ENCODE results near the gene DRC1. TPM values are rescaled to one million over a fixed set of nuclear protein-coding genes. Genes with fewer than 3 reads are reported as not detected.

DRC1 gene
- total RNA-seq, 1 experiment from 2014 or later = 0.18 TPM

DNA sequence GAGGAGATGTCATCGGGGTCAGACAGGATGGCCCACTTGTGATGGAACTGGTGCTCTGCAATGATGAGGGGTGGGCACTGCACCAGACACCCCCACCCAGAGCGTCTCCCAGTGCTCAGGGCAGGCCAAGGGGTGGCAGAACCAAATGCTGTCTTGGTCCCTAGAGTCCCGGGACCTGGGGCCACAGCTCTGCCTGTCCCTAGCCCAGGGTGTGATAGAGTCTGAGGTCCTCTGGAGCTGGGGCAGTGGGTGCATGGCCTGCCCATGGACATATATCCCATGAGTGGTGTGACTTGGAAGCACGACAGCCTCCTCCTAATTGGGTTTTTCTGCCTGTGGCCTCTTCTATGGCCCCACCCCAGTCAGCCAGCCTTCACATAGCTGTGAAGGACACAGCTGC is 82.9 kb downstream of the DRC1 start:
- intact Hi-C loops (cut with micrococcal nuclease; ENCODE audit: unreplicated experiment) (no loop called here), in situ Hi-C loops (cut with HindIII; ENCODE audit: low pct_unique_long_range_greater_than_20kb, low sequenced_read_pairs) (no loop called here)
- Histone ChIP-seq H3K4me1 (ENCODE audit: control insufficient read depth, insufficient read depth, low read length) (no peaks in the 10 kb centered on the region), H3K4me3 (ENCODE audit: low read depth in 2 of 2, low read length in 2 of 2) (no peak overlapping the region), H3K27me3 (ENCODE audit: control insufficient read depth, insufficient read depth, low read length) (no peaks in the 10 kb centered on the region), H3K36me3 (ENCODE audit: control insufficient read depth, insufficient read depth, low read length) (no peaks in the 10 kb centered on the region), H3K27ac (ENCODE audit: low read length) (no peak overlapping the region), H3K9me3 (ENCODE audit: control insufficient read depth, insufficient read depth, low read depth, low read length) (no peaks in the 10 kb centered on the region)
- TF ChIP-seq SIN3A (IDR thresholded peaks at IDR 0.05; ENCODE audit: borderline replicate concordance, insufficient read depth, low read depth, low read length) = no peak
- TF ChIP-seq POLR2AphosphoS5 (IDR thresholded peaks at IDR 0.05; ENCODE audit: low read depth, low read length) = no peak
- TF ChIP-seq, protein P1, sequence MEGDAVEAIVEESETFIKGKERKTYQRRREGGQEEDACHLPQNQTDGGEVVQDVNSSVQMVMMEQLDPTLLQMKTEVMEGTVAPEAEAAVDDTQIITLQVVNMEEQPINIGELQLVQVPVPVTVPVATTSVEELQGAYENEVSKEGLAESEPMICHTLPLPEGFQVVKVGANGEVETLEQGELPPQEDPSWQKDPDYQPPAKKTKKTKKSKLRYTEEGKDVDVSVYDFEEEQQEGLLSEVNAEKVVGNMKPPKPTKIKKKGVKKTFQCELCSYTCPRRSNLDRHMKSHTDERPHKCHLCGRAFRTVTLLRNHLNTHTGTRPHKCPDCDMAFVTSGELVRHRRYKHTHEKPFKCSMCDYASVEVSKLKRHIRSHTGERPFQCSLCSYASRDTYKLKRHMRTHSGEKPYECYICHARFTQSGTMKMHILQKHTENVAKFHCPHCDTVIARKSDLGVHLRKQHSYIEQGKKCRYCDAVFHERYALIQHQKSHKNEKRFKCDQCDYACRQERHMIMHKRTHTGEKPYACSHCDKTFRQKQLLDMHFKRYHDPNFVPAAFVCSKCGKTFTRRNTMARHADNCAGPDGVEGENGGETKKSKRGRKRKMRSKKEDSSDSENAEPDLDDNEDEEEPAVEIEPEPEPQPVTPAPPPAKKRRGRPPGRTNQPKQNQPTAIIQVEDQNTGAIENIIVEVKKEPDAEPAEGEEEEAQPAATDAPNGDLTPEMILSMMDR (IDR thresholded peaks at IDR 0.05) = no peak
- no peak for TF ChIP-seq TCF7L2 (IDR thresholded peaks at IDR 0.05; ENCODE audit: low read depth, low read length)
- TF ChIP-seq, protein P2, sequence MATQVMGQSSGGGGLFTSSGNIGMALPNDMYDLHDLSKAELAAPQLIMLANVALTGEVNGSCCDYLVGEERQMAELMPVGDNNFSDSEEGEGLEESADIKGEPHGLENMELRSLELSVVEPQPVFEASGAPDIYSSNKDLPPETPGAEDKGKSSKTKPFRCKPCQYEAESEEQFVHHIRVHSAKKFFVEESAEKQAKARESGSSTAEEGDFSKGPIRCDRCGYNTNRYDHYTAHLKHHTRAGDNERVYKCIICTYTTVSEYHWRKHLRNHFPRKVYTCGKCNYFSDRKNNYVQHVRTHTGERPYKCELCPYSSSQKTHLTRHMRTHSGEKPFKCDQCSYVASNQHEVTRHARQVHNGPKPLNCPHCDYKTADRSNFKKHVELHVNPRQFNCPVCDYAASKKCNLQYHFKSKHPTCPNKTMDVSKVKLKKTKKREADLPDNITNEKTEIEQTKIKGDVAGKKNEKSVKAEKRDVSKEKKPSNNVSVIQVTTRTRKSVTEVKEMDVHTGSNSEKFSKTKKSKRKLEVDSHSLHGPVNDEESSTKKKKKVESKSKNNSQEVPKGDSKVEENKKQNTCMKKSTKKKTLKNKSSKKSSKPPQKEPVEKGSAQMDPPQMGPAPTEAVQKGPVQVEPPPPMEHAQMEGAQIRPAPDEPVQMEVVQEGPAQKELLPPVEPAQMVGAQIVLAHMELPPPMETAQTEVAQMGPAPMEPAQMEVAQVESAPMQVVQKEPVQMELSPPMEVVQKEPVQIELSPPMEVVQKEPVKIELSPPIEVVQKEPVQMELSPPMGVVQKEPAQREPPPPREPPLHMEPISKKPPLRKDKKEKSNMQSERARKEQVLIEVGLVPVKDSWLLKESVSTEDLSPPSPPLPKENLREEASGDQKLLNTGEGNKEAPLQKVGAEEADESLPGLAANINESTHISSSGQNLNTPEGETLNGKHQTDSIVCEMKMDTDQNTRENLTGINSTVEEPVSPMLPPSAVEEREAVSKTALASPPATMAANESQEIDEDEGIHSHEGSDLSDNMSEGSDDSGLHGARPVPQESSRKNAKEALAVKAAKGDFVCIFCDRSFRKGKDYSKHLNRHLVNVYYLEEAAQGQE (IDR thresholded peaks at IDR 0.05; ENCODE audit: insufficient read depth in 1 of 2, low read depth in 2 of 2, low read length in 1 of 2) = no peak
- ATAC-seq (no peak), DNase-seq (ENCODE audit: low read depth, low spot score) (no peak)
- ChIA-PET CTCF (no interaction called here), POLR2A (no interaction called here)
- BruUV-seq (replicated peaks) = no TSS peak

DNA sequence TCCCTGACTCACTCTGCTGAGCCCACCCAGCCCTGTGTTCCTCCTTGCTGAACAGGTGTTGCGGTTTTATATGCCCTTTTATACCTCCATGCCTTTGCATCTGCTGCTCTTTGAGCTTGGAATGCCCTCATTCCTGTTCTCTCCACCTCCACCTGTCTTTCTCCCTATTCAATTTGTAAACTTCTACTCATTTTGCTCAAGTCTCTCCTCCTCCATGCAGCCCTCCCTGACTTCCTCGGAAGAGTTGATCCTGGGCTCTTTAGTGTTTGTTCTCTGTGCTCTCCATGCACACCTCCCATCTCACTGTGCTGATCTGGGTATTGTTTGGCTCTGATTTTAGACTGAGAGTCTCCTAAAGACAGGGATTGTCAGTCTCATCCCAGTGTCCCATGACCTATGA is 83.4 kb downstream of the DRC1 start:
- Histone ChIP-seq H3K27ac (ENCODE audit: low read length) (no peak overlapping the region), H3K4me1 (ENCODE audit: control insufficient read depth, insufficient read depth, low read length) (no peaks in the 10 kb centered on the region), H3K27me3 (ENCODE audit: control insufficient read depth, insufficient read depth, low read length) (no peaks in the 10 kb centered on the region), H3K36me3 (ENCODE audit: control insufficient read depth, insufficient read depth, low read length) (no peaks in the 10 kb centered on the region), H3K4me3 (ENCODE audit: low read depth in 2 of 2, low read length in 2 of 2) (no peak overlapping the region), H3K9me3 (ENCODE audit: control insufficient read depth, insufficient read depth, low read depth, low read length) (no peaks in the 10 kb centered on the region)
- no peak for DNase-seq (ENCODE audit: low read depth, low spot score)
- TF ChIP-seq, protein P1 (IDR thresholded peaks at IDR 0.05) = no peak
- no peak for TF ChIP-seq SIN3A (IDR thresholded peaks at IDR 0.05; ENCODE audit: borderline replicate concordance, insufficient read depth, low read depth, low read length)
- no peak for TF ChIP-seq TCF7L2 (IDR thresholded peaks at IDR 0.05; ENCODE audit: low read depth, low read length)
- TF ChIP-seq, protein P2 (IDR thresholded peaks at IDR 0.05; ENCODE audit: insufficient read depth in 1 of 2, low read depth in 2 of 2, low read length in 1 of 2) = no peak
- TF ChIP-seq POLR2AphosphoS5 (IDR thresholded peaks at IDR 0.05; ENCODE audit: low read depth, low read length) = no peak
- POLR2A ChIA-PET = no interaction called here
- no peak for ATAC-seq
- intact Hi-C loops (cut with micrococcal nuclease; ENCODE audit: unreplicated experiment) = no loop called here
- BruUV-seq (replicated peaks) = no TSS peak
- CTCF ChIA-PET = no interaction called here
- in situ Hi-C loops (cut with HindIII; ENCODE audit: low pct_unique_long_range_greater_than_20kb, low sequenced_read_pairs) = no loop called here
